HTR-8/SVneo (cell line): ENCODE results near the gene MRPS15.
"Not testable (repeated sequence)": the region's sequence is repeated elsewhere in the genome, so short reads cannot be mapped to it uniquely, and the experiment has no call there.

Source experiments
- DNase-seq: peaks from one replicate; pipeline ENCODE4 v3.0.0; 2011; ENCODE audit warnings: low spot score, mixed read lengths; ENCODE audit not compliant: insufficient read length
- FAIRE-seq: peaks from 2 replicates; lab custom pipeline; 2011; peaks lifted over from hg19 to GRCh38; lab: Jason Lieb, UNC

MRPS15 gene

DNA sequence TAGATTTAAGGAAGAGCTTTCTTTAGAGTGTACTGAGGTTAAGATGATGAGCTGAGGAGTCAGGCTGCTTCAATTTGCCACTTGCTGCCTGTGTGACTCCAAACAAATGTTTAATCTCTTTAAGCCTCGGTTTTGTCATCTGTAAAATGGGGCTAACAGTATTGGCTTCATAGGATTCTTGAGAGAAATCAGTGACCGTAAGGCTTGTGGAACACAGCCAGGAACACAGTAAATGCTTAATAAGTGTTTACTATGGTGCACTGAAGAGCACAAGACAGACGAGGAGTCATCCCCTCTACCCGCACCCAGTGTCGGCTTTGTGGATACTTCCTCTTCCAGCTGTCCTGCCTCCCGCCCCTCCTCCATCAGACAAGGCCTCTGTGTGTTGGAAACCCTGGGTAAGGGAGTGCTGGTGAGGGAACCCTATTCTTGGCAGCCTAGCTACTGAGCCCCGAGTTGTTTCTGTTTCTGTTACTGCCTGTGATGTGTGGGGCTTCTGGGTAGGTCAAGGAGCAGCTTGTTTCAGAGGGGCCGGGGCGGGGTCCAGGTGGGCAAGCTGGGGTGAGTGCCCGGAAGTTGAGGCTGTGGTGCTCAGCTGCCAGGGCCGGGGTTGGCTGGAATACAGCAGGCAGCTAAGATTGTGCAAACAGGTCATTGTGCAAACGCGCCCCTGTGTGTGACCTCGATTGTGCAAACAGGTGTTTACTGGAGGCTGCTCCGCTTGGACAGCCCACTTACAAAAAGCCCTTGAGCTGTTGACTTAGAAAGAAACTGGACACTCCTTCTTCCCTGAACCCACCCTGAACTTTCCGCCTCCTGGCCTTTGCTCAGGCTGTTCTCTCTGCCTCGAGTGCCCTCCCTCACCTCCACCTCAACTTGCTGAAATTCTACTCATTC lies 22.5 kb upstream of the MRPS15 start:
- DNase-seq, result no peak

DNA sequence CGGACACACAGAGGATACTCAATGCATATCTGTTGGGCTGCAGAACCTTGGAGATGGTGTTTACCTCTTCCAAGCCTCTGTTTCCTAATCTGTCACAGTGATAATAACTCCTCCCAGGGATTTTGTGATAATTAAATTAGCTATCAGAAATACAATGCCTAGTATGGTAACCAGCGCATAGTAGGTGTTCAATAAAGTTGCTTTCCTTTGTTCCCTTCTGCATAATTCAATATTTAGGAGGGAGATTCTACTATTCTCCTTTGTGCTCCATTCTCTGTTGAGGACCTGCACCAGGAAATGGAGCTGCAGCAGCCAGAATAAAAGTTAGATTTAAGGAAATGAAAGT lies 21.9 kb upstream of the MRPS15 start:
- no peak for FAIRE-seq
- DNase-seq, result no peak

More for the DNA sequence above, 22.5 kb upstream of the MRPS15 start:
- FAIRE-seq, result no peak

DNA sequence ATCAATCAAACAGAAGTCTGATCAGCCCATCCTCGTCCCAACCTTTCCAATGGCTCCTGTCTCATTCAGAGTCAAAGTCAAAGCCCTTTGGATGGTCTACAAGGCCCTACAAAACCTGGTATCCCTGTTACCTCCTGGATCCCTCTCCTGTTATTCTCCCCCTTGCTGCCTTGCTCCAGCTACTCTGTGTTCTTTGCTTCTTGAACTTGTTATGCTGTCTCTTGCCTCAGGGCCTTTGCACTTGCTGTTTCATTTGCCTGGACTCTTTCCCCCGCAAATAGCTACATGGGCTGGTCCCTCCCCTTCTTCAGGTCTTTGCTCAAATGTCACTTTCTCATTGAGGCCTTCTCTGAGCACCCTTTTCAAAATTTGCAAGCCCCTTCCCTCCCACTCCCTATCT lies 19.9 kb upstream of the MRPS15 start:
- no peak for DNase-seq
- no peak for FAIRE-seq

DNA sequence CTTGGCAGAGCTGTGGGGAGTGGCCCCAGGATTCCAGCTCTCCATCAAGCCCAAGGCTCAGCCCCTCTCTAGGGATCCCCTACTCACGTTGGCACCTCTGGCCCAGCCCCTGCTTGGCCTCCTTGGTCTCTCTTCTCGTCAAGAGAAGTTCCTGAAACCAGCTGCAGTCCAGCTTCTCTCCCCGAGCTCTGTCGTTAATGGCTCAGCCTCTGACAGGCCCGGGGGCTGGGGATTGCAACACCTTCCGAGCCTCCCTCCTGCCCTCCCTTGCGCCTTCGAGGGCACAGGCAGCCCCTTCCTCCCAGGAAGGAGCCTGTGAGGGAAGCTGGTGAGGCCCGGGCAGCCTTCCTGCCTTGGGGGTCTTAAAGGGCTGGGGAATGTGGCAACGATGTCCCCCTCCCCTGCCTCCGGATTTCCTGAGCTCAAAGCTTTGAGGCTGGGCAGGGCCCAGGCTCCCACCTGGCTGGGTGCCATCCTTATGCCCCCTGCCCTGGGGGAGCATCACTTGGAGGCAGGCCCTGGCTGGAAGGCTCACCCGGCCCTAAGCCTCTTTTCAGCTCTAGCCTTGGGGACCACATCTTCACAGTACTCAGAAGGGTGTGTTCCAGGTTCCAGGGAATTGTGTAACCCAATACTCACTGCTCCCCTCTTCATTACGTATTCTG lies 18.7 kb upstream of the MRPS15 start, which contains the start of gene CSF3R:
Gene CSF3R, minus strand, starts transcription at position 190 of the 665 bp plus-strand sequence. CDS start 3,417 bp downstream, outside the sequence.
- no peak for DNase-seq
- FAIRE-seq, result no peak

DNA sequence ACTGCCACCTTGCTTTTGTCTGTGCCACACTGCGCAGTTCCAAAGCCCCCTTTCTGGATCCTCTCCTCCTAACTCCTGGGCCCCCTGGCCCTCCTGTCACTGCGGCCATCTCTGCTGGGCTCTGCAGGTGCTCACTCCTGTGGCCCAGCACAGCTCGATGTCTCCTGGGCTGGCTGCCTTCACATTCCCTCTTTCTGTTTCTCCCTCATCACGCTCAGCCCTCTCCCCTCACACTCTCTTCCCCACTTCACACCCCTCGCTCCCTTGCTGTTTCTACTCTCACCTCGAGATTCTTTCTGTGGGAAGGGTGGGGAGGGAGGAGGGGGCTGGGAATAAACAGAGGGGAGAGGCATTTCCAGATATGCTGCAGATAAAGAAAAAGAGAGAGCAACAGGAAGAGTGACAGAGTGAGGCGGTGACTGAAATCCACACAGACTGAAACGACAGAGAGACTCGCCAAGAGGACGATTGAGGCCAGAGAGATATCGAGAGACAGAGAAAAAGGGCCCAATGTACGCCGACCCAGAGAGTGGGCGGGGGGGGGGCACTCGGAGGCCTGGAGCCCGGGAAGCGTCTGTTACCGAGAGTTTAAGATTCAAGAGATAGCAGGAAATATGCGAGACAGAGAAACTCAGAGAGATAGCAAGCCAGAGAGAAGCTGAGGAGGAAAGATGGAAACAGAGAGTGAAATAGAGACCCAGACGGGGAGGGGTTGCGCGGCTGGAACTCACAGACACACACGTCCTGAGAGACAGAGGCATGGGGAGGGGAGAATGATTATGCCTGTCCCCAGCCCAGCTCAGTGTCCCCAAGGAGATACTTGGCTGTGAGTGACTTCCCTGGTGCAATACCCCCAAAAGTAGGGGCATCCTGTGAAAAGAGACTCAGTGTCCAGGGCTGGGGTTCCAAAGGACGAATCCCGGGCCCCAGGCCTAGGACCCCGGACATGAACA lies 17.9 kb upstream of the MRPS15 start:
- no peak for DNase-seq
- no peak for FAIRE-seq

DNA sequence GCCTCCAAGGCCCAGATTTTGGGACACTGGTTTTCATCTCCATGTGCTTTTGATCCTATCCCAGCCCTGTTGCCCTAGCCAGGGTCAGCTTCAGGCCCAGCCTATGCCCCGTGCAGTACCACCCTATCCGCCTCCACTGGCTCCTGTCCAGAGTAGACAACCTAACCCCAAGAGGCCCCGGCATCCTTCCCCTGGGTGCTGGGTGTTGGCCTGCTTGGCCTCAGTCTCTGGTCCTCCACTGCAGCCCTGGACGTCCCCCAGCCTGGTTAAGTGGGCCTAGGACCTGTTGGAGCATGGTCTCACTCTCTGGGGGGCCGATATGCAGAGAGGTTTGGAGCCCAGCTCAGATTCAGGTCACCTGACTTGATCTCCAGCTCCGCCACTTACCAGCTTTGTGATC lies 16.9 kb upstream of the MRPS15 start:
- FAIRE-seq, result no peak

DNA sequence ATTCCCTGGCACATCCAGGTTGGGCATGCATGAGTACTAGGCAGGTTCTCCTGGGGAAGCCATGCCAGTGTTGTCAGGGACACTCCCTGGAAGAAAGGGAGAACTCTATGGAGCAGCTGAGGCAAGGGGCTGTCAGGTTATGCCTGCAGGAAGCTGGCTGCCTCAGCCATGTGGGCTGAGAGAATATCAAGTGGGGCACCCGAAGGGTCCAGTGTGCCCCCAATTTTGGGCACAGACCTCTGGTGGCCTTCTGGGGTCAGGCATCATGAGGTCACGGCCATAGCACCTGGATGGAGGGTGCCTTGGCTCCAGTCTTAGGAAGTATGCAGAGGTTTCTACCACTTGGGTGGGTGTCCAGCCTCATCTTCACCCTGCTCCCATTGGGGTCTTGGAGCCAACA lies 16.0 kb upstream of the MRPS15 start:
- DNase-seq (no peak), FAIRE-seq (no peak)

More for the DNA sequence above, 16.9 kb upstream of the MRPS15 start:
- DNase-seq, result no peak

DNA sequence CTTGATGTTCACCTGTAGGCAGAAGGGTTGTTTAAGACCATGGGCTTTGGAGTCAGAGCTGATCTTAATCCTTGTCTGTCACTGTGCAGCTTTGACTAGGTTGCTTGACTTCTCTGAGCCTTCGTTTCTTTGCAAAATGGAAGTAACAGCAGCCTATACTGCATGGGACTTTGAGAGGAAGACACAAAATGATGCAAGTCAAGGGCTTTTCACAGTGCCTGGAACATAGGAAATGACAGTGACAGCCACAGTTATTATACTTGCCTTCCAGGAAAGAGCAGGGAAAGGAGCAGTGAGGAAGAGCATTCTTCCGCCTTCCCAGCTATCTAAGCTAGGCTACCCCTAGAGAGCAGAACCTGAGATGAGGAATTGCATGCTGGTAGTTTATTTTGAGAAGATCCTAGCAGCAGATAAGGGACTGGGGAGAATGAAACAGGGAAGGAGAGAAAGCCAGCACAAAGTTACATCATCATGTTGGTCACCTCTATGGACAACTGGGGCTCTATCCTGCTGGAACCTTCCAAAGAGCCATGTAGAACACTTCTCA lies 15.4 kb upstream of the MRPS15 start:
- no peak for DNase-seq
- no peak for FAIRE-seq

DNA sequence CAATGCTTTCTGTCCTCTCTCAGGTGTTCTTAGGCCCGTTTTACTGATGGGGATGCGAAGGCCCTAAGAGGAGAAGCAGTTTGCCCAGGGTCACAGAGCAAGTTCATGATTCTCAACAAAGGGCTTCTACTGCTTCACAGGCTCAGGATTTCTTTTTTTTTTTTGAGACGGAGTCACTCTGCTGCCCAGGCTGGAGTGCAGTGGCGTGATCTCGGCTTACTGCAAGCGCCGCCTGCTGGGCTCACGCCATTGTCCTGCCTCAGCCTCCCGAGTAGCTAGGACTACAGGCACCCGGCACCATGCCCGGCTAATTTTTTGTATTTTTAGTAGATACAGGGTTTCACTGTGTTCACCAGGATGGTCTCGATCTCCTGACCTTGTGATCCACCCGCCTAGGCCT lies 13.4 kb upstream of the MRPS15 start:
- FAIRE-seq, DNase-seq: not testable (repeated sequence)

DNA sequence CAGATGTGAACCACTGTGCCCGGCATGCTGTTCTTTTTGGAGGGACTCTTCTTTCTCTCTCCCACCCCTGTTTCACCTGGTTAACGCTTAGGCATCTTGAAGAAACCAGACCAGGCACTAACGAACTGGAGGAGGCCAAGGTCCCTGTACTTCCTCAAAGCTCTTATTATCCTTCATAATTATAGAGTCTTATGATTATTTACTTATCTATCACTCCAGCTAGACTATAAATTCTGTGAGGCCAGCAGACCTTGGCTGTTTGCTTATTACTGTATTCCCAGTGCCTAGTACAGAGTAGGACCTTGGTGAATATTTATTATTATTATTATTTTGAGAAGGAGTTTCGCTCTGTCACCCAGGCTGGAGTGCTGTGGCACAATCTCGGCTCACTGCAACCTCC lies 12.8 kb upstream of the MRPS15 start:
- DNase-seq, result no peak
- no peak for FAIRE-seq

DNA sequence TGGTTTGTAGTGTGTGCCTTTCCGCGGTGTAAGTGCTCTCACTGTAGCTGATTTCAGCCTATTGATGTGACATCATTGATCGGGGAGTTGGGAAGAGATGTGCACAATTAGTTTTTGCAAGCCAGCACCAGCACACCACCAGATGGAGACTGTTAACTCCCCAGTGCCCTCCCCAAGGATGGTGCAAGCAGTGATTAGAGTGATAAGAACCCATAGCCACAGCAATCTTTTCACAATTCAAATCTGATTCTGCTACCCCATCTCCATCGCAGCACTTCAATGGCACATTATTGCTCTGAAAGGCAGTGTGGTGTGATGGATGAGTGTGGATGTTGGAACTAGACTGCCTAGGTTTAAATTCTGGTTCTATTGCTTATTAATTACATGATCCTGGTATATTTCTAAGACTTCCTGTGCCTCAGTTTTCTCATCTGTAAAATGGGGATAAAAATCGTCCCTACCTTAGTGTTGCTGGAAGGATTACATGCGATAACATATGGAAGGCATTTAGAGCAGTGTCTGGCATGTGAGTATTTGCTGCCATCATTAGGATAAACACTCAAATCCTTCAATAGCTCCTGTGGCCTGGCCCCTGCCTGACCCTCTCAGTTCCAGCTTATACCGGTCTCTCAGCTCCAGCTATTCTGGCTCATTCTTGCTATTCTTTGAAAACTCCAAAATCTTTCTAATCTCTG lies 11.9 kb upstream of the MRPS15 start:
- no peak for FAIRE-seq
- no peak for DNase-seq

DNA sequence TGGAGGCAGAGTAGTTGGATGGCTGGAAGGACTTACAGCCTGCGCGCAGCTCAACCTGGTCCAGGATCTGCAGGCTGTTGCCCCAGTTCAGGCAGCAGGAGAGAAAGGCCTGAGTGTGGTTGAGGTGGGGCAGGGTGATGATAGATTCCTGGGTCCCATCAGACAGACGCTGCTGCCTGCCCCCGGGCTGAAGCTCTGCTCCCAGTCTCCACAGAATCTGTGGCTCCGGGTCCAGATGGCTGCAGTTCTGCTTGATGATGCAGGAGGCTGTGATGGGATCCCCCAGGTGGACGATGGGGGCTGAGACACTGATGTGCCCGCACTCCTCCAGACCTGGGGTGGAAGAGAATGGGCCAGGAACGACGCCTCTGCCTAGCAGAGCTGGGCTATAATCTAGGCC lies 11.2 kb upstream of the MRPS15 start:
- no peak for FAIRE-seq
- DNase-seq, result no peak

DNA sequence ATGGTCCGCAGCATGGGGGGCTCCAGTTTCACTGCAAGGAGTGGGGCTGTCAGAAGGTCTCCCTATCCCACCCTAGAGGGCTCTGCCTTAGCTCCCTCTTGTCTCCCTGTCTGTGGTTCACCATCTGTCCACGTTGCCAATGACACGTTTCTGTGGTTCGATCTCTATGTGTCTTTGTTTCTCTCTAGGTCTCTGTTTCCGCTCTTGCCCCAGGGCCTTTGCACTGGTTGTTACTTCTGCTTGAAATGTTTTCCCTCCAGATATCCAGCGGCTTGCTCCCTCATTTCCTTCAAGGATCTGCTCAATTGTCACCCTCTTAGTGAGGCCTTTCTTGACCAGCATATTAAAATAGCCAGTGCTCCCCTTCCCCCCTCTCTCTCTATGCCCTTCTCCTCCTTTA lies 8.5 kb upstream of the MRPS15 start:
- DNase-seq (no peak), FAIRE-seq (no peak)

DNA sequence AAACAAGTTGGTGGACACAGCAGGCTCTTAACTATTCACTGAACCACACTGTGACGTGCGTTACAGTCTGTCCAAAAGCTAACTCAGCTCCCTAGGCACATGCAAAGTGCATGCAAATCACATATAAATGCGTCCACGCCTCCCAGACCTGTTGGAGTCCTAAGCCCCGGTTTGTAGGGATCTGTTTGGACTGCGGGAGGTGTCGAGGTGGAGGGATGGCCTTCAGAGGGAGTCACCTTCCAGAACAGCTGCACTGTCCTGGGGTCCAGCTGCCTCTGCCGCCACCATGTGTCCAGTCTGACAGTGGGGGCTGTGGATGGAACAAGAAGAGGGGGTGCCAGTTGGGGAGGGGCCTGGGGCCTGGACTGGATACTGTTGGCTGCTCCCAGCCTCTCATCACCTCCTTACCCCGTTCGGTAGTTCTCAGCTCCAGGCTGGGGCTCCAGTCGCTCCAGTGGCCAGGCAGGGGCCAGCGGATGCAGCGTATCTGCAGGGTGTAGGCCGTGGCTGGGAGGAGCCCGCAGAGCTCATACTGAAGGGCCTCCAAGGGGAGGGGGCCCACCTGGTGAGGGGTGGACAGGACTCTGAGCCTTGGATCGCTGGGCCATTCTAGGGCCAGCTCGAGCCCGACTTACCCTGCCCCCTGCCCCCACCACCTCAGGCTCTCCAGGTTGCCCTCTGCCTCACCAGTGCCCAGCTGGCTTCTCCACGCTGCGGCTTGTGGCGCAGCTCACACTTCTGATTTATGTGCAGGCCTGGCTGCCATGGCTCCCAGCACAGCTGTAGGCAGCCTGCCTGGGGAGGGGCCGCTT lies 7.9 kb upstream of the MRPS15 start:
- DNase-seq (no peak), FAIRE-seq (no peak)

DNA sequence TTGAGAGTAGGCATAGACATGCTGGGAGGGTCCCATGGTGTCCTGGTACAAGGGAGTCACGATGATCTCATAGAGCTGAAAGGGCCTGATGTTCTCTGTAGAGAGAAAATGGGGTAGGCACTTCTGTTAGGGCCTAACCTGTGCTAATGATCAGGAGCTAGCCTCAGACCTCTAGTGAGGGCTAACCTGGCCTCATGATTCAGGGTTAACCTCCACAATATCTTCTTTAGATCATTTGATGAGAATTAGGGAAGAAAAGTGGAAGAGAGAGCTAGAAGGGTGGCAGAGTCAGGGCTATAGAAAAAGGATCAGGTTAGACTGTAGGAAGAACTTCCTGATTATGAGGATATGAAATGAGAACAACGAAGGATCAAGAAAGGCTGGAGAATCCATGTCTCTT lies 5.0 kb upstream of the MRPS15 start:
- no peak for FAIRE-seq
- no peak for DNase-seq

DNA sequence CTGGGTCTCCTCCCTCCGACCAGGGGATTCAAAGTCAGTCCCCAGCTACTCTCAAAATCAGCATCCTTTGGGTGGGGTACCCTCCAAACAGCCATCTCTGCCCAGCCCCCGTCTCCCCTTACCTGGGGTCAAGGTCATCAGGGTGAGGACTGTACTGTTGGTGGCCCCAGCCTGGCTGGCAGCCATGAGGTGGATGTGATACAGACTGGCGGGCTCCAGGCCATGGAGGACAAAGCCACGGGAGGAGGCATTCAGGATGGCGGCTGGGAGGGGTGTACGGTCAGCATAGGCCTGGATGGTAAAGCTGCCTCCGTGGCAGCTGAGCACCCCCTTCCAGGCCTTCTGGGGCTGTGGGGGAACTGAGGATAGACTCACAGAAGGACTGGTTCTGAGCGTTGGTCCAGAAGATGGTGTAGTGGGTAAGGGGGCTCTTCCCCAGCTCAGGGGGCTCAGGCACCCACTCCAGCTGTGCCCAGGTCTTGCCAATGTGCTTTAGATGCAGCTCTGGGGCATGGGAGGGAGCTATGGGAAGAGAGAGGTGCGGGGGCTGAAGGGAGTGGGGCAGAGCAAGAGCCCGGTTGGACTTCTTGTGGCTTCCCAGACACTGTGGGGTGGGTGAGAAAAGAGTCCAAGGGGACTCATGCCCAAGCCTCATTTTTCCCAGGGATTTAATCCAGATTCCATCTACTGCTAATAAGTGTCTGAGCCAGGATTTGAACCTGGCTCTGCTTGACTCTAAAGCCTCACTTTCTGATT lies 3.7 kb upstream of the MRPS15 start:
- FAIRE-seq (no peak), DNase-seq (no peak)

DNA sequence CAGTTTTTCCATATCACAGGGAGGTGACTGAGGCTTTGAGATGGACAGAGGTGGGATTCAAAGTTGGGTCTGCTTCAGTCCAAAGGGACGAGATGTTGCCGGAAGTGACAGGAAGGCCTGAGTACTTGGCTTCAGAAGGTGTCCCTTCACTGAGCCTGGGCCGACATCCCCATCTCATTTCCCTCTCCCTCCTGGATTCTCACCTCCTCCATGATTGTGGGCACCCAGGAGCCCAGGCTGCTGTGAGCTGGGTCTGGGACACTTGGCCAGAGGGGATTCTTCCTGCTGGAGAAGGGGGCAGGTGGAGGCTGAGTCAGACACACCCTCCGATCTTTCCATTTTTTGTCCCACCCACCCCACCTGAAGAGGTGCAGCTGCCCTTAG lies 2.8 kb upstream of the MRPS15 start:
- DNase-seq, result no peak
- FAIRE-seq, result no peak

DNA sequence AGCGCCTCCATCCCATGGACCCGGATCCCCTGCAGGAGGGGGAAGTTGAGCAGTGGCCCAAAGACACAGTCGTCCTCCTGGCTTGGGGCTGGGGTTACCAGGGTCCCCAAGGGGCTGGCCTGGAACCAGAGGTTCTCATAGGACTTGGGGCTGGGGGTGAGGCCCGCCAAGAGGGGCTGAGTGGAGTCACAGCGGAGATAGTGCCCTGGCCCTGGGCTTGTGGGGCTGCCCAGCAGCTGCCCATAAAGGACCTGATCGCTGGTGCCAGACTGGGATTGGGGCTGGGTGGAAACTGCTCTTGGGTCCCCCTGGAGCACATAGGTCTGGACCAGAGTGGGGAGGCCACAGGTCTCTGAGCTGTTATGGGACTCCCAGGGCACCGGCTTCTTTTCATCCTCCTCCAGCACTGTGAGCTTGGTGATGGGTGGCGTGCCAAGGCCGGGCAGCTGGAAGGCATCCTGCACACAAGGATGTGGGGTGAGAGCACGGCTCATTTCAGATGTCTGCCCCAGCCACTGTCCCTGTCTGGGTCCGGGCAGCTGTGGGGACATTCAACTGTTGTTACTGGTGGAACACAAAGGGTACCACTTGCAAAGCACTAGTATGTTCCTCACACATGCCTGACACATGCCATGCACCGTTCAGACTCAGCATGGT lies 2.3 kb upstream of the MRPS15 start:
- no peak for FAIRE-seq
- DNase-seq, result no peak
